GM21423 (cell line): ENCODE results near the gene AFAP1L1.

Experiments
- ATAC-seq: cut with Tn5 transposase; IDR thresholded peaks from one replicate; pipeline ENCODE4 v1.9.1; 2021; ENCODE audit warnings: mild to moderate bottlenecking, moderate library complexity; ENCODE audit not compliant: unreplicated experiment

AFAP1L1 gene

GRCh38 chr5:149271716-149272563 lies at the start of gene AFAP1L1:
Gene AFAP1L1 (plus strand): TSS chr5:149271859. CDS start chr5:149271969, 110 bp downstream.
- ATAC-seq = no peak

GRCh38 chr5:149223081-149223848 lies 48.4 kb upstream of the AFAP1L1 start:
- ATAC-seq = no peak

GRCh38 chr5:149224282-149224681 lies 47.4 kb upstream of the AFAP1L1 start:
- ATAC-seq = no peak

GRCh38 chr5:149227168-149227826 lies 44.4 kb upstream of the AFAP1L1 start:
- ATAC-seq = no peak

GRCh38 chr5:149228618-149229297 lies 42.9 kb upstream of the AFAP1L1 start:
- ATAC-seq = no peak

GRCh38 chr5:149229298-149229937 lies 42.2 kb upstream of the AFAP1L1 start:
- ATAC-seq = no peak

GRCh38 chr5:149235841-149236240 lies 35.8 kb upstream of the AFAP1L1 start:
- ATAC-seq = no peak

- ATAC-seq = no peak
These were observed 34.0 kb upstream of the AFAP1L1 start for GRCh38 chr5:149237662-149238061.

- ATAC-seq = no peak
These were observed 33.1 kb upstream of the AFAP1L1 start for GRCh38 chr5:149238540-149238939.

- ATAC-seq = no peak
These were observed 31.7 kb upstream of the AFAP1L1 start for GRCh38 chr5:149239917-149240316.

- ATAC-seq = peak; percentile 80
These were observed 31.2 kb upstream of the AFAP1L1 start for GRCh38 chr5:149240354-149240998.

- ATAC-seq = no peak
These were observed 29.3 kb upstream of the AFAP1L1 start for GRCh38 chr5:149242339-149242738.

GRCh38 chr5:149246906-149247305 lies 24.8 kb upstream of the AFAP1L1 start:
- ATAC-seq = no peak

GRCh38 chr5:149247726-149248125 lies 23.9 kb upstream of the AFAP1L1 start:
- no peak for ATAC-seq

GRCh38 chr5:149251546-149251945 lies 20.1 kb upstream of the AFAP1L1 start:
- ATAC-seq = no peak

GRCh38 chr5:149254506-149254905 lies 17.2 kb upstream of the AFAP1L1 start:
- no peak for ATAC-seq

- no peak for ATAC-seq
These were observed 15.2 kb upstream of the AFAP1L1 start for GRCh38 chr5:149256451-149256850.

GRCh38 chr5:149257131-149257530 lies 14.5 kb upstream of the AFAP1L1 start:
- no peak for ATAC-seq

- no peak for ATAC-seq
These were observed 13.6 kb upstream of the AFAP1L1 start for GRCh38 chr5:149257889-149258705.
